ENCODE data around the gene P3R3URF. TPM values are rescaled to one million over a fixed set of nuclear protein-coding genes. Genes with fewer than 3 reads are reported as not detected.

P3R3URF gene
- total RNA-seq, 1 donor from 2014 or later: not detected

- H3K27ac Mint-ChIP-seq: no peak overlapping the region
- H3K4me1 Mint-ChIP-seq (ENCODE audit: unreplicated experiment): peaks cover 11% of the 10 kb centered on the region
- no peak overlapping the region for H3K4me3 Mint-ChIP-seq
- H3K27me3 Mint-ChIP-seq: no peaks in the 10 kb centered on the region
- peak; percentile 30 for TF ChIP-seq CTCF (conservative IDR thresholded peaks at IDR 0.05)
- H3K9me3 Mint-ChIP-seq: no peaks in the 10 kb centered on the region
- DNase-seq (ENCODE audit: extremely low spot score, unreplicated experiment): no peak
- peaks cover 14% of the 10 kb centered on the region for H3K36me3 Mint-ChIP-seq
Observed at GRCh38 chr1:46188295-46189030, 12.2 kb upstream of the P3R3URF start.

- Mint-ChIP-seq H3K9me3 (no peaks in the 10 kb centered on the region), H3K27me3 (no peaks in the 10 kb centered on the region), H3K4me3 (no peak overlapping the region), H3K27ac (peak overlapping the region; percentile 37), H3K36me3 (peaks cover 14% of the 10 kb centered on the region), H3K4me1 (ENCODE audit: unreplicated experiment) (peaks cover 17% of the 10 kb centered on the region)
- DNase-seq (ENCODE audit: extremely low spot score, unreplicated experiment): no peak
- TF ChIP-seq CTCF (conservative IDR thresholded peaks at IDR 0.05): no peak
Observed at GRCh38 chr1:46187106-46187869, 11.0 kb upstream of the P3R3URF start.

GRCh38 chr1:46186076-46186475 lies 9.8 kb upstream of the P3R3URF start:
- H3K9me3 Mint-ChIP-seq: no peaks in the 10 kb centered on the region
- no peak for TF ChIP-seq CTCF (conservative IDR thresholded peaks at IDR 0.05)
- DNase-seq (ENCODE audit: extremely low spot score, unreplicated experiment): no peak
- peaks cover 14% of the 10 kb centered on the region for H3K36me3 Mint-ChIP-seq
- peaks cover 24% of the 10 kb centered on the region for H3K4me1 Mint-ChIP-seq (ENCODE audit: unreplicated experiment)
- H3K27ac Mint-ChIP-seq: no peak overlapping the region
- H3K27me3 Mint-ChIP-seq: no peaks in the 10 kb centered on the region
- no peak overlapping the region for H3K4me3 Mint-ChIP-seq

- Mint-ChIP-seq H3K9me3 (no peaks in the 10 kb centered on the region), H3K4me1 (ENCODE audit: unreplicated experiment) (peaks cover 24% of the 10 kb centered on the region), H3K36me3 (peaks cover 14% of the 10 kb centered on the region), H3K4me3 (no peak overlapping the region), H3K27me3 (no peaks in the 10 kb centered on the region), H3K27ac (no peak overlapping the region)
- DNase-seq (ENCODE audit: extremely low spot score, unreplicated experiment): no peak
- TF ChIP-seq CTCF (conservative IDR thresholded peaks at IDR 0.05): no peak
Observed at GRCh38 chr1:46184920-46185658, 8.8 kb upstream of the P3R3URF start.

GRCh38 chr1:46183926-46184557 lies 7.8 kb upstream of the P3R3URF start:
- no peak overlapping the region for H3K4me3 Mint-ChIP-seq

More at GRCh38 chr1:46183926-46184557, 7.8 kb upstream of the P3R3URF start:
- Mint-ChIP-seq H3K9me3 (no peaks in the 10 kb centered on the region), H3K27me3 (no peaks in the 10 kb centered on the region), H3K4me1 (ENCODE audit: unreplicated experiment) (peaks cover 24% of the 10 kb centered on the region), H3K27ac (peak overlapping the region; percentile 76), H3K36me3 (peaks cover 10% of the 10 kb centered on the region)
- no peak for DNase-seq (ENCODE audit: extremely low spot score, unreplicated experiment)
- TF ChIP-seq CTCF (conservative IDR thresholded peaks at IDR 0.05): no peak

All from type B pancreatic cell (in vitro differentiated cells).